Activated CD8-positive, alpha-beta memory T cell treated with anti-CD3 and anti-CD28 coated beads, Interleukin-2, amount 50 U/mL, for 1 hour (primary cell): Measurements from ENCODE around the gene OR6Q1.

Experiments
- DNase-seq: peaks from one replicate; pipeline ENCODE4 v3.0.0-alpha.2; 2020; ENCODE audit errors: extremely low read depth

OR6Q1 gene

DNA sequence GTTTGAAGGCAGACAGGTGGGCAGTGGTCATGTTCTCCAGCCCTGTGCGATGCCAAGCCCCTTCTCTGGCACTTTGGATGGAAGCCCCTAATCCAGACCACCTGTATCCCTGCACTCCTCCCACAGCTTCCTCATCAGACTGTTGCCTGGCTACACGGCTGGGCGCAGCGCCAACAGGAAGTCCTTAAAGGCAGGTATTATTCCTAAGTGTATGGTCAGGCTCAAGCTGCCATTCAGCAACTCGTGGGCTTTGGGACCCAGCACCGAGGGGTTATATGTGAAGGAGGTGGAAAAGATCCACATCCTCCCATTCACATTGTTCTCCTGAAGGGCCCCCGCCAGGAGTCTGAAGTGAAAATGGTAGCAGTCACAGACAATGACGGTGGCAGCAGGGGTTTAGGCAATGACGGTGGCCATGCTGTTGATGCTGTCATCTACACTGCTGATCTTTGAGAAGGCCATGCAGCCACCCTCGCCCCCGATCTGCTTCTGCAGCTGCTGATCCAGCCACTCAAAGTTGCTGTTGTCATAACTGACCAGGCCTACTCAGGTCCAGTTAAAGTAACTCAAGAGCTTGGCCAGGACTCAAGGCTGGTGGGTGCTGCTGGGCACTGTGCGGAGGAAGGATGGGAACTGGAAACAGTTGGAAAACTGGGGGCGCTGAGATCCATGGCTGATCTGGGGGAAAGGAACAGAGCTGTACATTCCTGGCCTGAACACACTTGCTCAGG lies 27.7 kb downstream of the OR6Q1 start:
- DNase-seq: no peak

DNA sequence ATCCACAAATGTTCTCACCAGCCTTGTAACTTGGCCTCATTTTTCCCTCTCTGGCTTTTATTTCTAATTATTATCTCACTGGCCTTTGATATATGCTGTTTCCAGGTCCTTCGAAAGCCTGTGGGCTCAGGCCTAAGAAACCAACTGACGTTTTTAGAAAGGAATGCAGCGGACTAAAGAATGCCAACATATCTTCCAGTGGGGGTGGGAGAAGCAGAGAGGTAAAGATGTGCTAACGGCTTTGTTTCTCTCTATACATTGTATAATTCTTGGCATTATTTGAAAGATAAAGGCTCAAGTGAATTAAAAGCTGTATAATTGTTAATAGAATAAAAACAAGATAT lies 28.2 kb downstream of the OR6Q1 start:
- no peak for DNase-seq

DNA sequence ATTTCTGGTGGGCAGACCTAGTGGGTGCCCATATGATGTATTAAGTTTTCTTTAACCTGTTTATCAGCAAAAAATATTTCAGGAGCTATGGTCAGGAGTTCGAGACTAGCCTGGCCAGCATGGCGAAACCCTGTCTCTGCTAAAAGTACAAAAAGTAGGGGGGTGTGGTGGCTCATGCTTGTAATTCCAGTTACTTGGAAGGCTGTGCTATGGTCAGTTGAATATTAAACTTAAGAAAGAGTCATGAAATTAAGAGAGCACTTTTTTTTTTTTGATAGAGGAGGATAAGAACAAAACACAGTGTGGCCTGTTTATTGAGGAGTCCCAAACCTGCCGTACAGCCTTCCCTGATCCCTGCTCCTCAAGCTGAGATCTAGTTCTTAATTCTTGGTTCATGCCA lies 29.8 kb downstream of the OR6Q1 start:
- DNase-seq: no peak

DNA sequence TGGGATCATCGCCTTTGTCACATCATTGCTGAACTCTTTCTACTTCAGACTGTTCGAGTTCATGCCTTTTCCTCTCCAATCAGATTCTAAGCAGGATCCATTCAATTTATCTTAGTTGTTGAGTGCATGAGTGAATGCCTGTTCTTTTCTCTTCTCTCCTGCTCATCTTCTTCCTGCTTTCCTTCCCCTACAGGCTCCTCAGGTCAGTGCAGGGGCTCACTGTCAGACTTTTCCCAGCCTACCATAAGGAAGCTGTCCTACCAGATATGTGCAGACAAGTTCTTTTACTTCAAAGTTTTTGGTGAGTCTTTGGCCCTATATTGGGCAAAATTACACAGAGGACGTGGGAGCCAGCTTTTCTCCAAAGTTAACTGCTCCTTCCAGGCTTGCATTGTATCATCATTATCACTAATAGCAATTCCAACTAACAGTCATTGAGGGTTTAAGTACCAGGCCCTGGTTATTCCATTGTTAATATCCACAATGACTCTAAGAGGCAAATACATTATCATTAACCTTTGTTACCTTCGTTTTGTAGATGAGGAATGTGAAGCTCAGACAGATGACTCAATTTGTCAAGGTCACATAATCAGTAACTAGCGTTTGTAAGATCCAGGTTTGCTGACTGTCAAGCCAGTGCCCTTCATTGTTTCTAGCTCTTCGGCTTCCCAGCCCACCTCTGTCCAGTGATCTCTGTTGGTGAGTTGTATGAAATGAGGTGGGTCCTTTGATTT lies 30.4 kb downstream of the OR6Q1 start:
- no peak for DNase-seq

DNA sequence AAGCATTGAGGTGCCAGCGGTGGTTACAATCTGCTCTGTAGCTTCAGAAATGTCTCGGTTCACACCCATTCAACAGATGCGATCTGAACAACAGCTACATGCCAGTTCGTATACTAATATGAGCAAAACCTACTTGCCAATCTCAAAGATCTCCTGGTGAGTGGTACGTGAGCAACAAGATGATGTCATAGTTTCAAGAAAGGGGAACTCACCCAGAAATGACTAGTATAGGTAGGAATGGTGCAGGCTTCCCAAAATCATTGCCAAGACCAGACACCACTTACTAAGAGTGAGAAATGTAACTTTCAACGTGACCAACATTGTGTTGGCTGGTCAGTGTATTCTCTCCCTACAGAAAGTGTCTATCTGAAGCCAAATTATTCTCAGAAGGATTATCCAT lies 31.1 kb downstream of the OR6Q1 start:
- no peak for DNase-seq

DNA sequence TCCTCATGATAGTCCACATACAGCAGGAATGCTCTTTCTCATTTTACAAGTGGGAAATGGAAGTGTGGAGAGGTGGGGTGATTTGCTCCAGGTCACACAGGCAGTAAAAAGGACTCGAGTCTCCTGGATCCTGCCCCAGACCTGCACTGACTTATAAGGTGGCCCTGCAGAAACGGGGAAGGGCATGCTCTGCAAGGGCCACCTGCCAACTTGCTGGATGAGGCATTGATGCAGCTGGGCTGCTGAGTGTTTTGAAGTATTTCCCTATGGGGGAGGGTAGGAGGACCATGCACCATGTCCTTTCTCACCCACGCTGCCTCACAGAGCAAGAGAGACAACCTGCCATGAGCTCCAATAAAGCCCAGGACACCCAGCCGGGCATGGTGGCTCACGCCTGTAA lies 36.9 kb downstream of the OR6Q1 start:
- no peak for DNase-seq

DNA sequence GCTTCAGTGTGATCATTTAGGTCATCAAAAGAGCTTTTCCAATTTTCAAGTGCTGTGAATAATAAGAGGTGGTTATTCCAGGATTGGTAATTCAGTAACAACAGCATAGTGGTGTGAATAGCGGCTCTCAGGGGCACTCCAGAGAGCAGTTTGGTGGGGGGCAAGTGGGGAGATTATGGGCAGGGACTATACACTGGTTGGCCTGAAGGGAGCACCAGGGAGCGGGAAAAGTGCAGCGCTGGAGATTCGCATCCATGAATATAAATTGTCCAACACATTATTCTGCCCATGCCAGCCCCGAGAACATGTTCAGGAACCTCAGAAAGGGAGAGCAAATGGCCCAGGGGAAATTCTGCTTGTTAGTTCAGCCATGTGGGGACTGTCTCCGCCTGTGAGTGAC lies 37.9 kb downstream of the OR6Q1 start:
- no peak for DNase-seq

DNA sequence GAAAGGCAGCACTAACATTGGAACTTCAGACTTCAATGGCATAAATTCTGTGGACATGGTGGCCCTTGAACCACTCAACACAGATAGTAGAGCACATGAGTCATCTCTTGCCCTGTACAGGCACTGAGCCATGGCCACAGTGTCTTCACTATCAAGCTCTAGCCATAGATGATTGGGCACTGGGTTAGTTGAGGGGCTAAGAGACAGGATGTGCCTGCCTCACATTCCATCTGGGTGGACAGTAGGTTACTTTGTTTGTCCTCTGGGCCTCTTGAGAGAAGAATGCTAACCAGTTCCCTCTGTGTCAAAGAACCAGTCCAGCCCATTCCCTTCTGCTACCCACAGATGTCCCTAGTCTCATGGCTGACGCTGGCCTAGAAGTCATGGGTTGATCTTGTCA lies 39.8 kb downstream of the OR6Q1 start:
- DNase-seq: no peak

DNA sequence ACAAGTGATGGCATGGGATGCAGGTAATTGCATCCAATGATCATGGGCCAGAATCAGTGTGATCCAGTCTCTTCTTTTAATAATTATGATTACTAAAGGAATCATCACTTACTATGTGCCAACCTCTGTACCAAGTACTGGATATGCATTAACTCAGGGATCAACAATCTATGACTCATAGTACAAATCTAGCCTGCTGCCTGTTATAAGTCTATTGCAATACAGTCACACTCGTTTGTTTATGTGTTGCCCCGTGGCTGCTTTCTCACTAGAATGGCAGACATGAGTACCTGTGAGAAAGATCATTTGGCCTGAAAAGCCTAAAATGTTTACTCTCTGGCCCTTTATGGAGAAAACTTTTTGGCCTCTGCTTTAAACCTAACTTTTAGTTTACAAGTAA lies 45.0 kb downstream of the OR6Q1 start:
- DNase-seq: no peak
